ENCODE measurements around the gene GPANK1.

The GPANK1 gene

DNA sequence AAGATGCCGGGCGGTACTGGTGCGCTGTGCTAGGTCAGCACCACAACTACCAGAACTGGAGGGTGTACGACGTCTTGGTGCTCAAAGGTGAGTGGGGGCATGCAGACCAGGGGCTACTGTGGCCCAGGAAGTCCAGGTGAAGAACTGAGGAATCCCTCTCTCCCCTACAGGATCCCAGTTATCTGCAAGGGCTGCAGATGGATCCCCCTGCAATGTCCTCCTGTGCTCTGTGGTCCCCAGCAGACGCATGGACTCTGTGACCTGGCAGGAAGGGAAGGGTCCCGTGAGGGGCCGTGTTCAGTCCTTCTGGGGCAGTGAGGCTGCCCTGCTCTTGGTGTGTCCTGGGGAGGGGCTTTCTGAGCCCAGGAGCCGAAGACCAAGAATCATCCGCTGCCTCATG lies 42.9 kb upstream of the GPANK1 start:
- TF ChIP-seq, protein P1, sequence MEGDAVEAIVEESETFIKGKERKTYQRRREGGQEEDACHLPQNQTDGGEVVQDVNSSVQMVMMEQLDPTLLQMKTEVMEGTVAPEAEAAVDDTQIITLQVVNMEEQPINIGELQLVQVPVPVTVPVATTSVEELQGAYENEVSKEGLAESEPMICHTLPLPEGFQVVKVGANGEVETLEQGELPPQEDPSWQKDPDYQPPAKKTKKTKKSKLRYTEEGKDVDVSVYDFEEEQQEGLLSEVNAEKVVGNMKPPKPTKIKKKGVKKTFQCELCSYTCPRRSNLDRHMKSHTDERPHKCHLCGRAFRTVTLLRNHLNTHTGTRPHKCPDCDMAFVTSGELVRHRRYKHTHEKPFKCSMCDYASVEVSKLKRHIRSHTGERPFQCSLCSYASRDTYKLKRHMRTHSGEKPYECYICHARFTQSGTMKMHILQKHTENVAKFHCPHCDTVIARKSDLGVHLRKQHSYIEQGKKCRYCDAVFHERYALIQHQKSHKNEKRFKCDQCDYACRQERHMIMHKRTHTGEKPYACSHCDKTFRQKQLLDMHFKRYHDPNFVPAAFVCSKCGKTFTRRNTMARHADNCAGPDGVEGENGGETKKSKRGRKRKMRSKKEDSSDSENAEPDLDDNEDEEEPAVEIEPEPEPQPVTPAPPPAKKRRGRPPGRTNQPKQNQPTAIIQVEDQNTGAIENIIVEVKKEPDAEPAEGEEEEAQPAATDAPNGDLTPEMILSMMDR (IDR thresholded peaks at IDR 0.05): no peak

DNA sequence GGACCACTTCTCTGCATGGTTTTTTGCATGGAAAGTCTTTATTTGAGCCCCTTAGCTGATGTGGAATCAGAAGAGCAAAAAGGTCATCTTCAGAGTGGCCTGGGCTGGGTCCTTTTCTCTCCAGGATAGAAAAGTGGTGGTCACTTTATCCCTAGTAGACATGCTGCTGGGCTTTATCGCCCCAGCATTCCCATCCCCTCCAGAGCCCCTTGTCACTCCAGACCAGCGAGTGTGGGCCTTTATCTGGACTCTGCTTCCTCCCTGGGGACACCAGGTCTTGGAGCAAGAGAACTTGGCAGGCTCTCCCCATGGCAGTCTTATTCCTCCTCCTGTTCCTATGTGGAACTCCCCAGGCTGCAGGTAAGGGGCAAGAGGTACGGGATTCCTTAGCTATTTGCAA lies 41.8 kb upstream of the GPANK1 start, which contains the start of gene LY6G6F:
LY6G6F (plus strand) TSS at position 268 of the 400 bp plus-strand sequence; CDS start at position 309, 41 bp downstream.
- TF ChIP-seq, protein P1 (IDR thresholded peaks at IDR 0.05): no peak

DNA sequence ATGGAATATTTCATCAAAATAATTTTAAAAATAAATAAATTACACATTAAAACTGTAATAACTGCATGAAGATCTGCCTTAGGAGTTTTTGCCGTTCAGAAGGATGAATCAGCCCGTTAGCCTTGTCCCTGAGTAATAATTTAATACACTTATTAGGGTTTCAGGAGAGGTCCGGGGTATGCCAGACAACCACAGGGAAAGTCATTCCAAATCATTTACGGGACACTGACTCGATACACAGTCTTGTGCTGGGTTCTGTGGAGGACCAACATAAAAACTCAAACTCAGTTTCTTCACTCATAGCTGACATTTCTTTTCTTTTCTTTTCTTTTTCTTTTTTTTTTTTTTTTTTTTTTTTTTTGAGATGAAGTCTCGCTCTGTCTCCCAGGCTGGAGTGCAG lies 41.1 kb upstream of the GPANK1 start:
- TF ChIP-seq, protein P1 (IDR thresholded peaks at IDR 0.05): no peak

DNA sequence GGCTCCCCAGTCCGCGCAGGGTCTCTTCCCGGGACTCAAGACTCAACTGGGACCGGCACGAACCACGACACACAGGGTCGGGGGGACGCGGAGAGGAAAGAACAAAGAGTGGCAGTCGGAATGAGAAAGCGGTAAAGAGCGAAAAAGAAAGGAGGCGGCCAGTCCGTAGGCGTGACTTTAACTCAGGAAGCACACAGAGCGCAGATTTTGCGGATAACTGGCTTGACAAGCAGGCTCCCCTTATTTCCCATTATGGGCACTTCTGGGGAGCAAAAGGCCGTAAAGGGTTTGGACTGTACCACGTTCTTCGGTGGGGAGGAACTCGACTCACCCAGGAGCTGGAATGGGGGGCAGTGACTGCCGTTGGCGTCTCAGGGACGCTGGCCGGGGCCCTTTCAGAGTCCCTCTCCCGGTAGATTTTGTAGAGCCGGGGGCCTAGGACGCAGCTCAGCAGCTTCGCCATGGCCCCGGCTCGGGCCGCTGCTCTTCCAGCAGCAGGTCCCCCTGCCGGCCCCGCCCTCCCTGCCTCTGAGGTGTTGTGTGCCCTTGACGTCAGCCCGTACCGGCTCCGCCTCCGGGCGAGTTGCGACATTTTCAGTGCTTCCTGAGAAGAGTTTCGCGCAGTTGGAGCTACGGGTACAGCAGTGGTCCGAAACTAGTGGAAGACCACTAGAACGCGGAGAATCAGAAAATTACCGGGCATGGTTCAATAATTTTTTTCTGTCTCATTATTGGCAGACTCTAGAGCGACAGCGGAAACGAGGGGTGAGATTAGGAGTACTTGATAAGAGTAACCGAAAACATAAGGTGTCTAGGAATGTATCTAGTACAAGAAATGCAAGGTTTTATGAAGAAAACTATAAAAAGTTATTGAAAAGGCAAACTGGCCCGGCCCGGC lies 38.3 kb upstream of the GPANK1 start, which contains the start of gene ABHD16A:
ABHD16A (minus strand) TSS at position 506 of the 898 bp plus-strand sequence; CDS start at position 463, 43 bp downstream.
- TF ChIP-seq, protein P1 (IDR thresholded peaks at IDR 0.05): no peak

DNA sequence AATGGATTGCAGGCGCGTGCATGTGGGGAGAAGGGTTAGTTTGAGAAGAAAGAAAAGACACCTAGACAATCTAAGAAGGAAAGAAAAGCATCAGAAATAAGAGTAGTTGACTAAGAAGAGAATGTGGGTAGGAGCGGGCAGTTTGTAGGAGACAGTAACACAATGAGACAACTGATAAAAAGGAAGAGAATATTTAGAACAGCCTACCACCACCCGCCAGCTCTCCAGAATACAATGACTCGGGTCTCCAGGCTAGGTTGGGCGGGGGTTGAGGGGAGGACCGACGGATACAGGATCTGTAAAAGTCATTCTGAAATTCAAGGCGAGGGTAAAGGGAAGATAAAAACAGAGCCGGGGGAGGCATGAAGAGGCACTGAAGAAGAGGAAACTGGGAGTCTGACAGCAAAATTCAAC lies 37.6 kb upstream of the GPANK1 start:
- TF ChIP-seq, protein P1 (IDR thresholded peaks at IDR 0.05): no peak

DNA sequence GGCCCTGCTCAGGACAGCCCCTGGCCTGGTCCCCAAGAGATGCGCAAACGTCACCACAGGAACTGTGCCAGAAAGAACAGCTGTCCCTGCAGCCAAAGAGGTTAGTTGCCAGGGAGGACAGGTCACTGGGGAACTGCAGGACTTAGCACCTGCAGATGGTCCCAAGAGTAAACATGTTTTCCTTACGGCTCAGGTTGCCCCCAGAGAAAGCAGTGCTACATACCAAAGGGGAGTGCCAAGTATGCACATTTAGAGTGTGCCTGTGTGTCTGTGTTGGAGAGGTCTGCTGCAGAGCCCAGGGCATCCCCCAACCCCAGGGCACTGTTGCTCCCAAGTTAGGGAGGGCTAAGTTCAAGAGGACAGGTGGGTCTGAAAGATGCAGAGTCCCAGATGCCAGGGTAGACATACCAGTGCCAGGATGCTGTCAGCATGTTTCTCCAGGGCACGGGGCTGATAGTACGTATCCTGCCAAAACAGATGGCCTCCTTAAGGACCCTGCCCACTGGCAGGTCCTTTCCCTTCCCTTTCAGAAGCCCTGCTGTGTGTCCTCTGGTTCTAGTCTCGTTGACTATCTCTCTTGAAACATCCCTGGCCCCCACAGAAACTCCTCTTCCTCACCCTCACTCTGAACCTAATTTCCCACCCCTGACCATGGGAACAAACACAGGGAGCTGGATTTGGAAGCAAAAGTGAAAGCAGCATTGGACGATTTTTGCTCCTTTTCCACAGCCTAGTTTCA lies 37.0 kb upstream of the GPANK1 start:
- TF ChIP-seq, protein P1 (IDR thresholded peaks at IDR 0.05): no peak

DNA sequence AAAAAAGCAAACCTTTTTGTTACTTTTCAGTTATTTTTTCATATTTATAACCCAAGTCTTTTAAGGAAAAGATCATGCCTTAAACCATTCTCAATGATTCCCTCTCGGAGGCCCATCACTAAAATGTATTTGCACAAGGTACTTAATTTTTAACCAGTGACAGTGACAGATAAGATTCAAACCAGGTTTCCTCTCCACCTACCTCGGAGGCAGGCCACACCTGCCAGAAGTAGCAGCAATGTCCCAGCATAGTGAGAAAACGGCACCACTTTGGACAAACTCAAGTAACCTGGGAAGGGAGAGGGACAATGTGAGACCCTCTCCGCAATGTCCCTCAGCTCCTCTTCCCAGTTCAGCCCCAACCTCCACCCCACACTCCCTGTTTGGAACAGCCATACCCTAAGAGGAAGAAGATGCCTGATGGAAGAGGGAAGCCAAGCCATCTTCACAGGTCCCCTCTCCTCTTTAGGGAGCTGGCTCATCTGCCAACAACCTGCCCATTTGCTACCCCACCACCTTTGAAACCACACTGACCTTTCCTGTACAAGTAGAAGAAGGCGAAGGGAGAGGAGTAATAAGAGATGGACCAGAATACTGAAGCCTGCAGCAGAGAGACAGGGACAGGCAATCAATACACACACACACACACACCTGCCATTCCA lies 36.1 kb upstream of the GPANK1 start:
- TF ChIP-seq, protein P1 (IDR thresholded peaks at IDR 0.05): no peak

Data from LNCAP (cell line).